Esophagus squamous epithelium (tissue), 4 donors: Measurements from ENCODE around the gene SMNDC1.

Experiments
- POLR2A ChIP-seq, 4 donors: fragments of 450-650 bp; IDR thresholded peaks; one replicate each; pipeline ENCODE4 v1.6.1; 2017; ENCODE audit warnings: antibody characterized with exemption in 4 of 4, mild to moderate bottlenecking in 4 of 4, moderate library complexity in 3 of 4
- TF ChIP-seq, protein P1 (sequence below), 6 experiments: fragments of 450-650 bp in 4 of 6; fragments of 200-600 bp in 2 of 6; sonication (generic) in 2 of 6; IDR thresholded peaks; one replicate each; pipeline ENCODE4 v1.5.1; 2016 to 2019; ENCODE audit warnings: antibody characterized with exemption in 6 of 6, mild to moderate bottlenecking in 4 of 6, moderate library complexity in 4 of 6

DNA sequence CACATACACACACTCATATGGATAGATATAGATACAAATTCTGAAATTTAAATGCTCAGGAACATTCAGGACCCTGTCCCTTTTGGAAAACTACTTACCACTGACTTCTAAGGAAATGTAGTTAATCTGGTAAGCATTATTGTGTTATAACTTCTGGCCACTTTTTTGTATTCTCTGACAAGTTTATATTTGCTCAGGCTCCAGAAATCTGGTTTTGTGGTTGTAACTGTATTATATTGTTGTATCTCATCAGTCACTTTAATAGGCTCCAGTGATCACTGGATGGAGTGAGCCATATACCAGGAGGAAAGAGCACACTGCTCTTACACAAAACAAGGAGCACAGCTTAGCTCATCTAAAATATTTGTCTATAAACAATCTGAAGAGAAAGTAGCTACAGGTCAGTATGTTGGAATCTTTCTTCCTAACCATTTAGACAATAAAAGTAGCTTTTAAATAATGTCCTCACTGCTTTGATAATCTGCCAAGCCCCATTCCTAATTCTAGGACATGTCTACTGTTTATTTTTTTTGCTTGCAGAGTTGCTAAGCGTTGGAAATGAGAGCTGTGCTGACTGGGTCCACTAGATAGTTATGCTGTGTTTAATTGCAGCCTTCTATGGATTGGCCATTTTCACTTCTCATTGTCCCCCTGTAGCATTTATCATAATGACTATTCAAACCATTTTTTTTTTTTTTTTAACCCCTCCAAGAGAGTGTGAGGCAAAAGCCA lies 43.8 kb downstream of the SMNDC1 start:
- TF ChIP-seq, protein P1, sequence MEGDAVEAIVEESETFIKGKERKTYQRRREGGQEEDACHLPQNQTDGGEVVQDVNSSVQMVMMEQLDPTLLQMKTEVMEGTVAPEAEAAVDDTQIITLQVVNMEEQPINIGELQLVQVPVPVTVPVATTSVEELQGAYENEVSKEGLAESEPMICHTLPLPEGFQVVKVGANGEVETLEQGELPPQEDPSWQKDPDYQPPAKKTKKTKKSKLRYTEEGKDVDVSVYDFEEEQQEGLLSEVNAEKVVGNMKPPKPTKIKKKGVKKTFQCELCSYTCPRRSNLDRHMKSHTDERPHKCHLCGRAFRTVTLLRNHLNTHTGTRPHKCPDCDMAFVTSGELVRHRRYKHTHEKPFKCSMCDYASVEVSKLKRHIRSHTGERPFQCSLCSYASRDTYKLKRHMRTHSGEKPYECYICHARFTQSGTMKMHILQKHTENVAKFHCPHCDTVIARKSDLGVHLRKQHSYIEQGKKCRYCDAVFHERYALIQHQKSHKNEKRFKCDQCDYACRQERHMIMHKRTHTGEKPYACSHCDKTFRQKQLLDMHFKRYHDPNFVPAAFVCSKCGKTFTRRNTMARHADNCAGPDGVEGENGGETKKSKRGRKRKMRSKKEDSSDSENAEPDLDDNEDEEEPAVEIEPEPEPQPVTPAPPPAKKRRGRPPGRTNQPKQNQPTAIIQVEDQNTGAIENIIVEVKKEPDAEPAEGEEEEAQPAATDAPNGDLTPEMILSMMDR (IDR thresholded peaks at IDR 0.05) = no peak
- no peak for TF ChIP-seq POLR2A (IDR thresholded peaks at IDR 0.05)
